Measurements from ENCODE around the gene MCMBP. TPM values are rescaled to one million over a fixed set of nuclear protein-coding genes. Genes with fewer than 3 reads are reported as not detected.

The MCMBP gene
- total RNA-seq, 1 experiment from 2014 or later, result 87.1 TPM

GRCh38 chr10:119849944-119850343, 22.7 kb downstream of the MCMBP start:
- H3K4ac ChIP-seq (ENCODE audit: low read depth, low read length), result no peak overlapping the region
- H3K79me1 ChIP-seq (ENCODE audit: insufficient read depth, low read depth, low read length, poor library complexity, severe bottlenecking), result no peaks in the 10 kb centered on the region
- no peaks in the 10 kb centered on the region for H3K9me3 ChIP-seq (ENCODE audit: control insufficient read depth, low read depth, low read length)
- no peak overlapping the region for H3K4me3 Mint-ChIP-seq
- no peaks in the 10 kb centered on the region for H3K23me2 ChIP-seq (ENCODE audit: insufficient read length, low read depth, low read length, poor library complexity, severe bottlenecking)
- no peaks in the 10 kb centered on the region for H3K27me3 ChIP-seq (ENCODE audit: insufficient read depth, low read length)
- H4K91ac ChIP-seq (ENCODE audit: insufficient read length, low read depth, low read length), result no peak overlapping the region
- no peak overlapping the region for H2AFZ ChIP-seq (ENCODE audit: low read length)
- no peak overlapping the region for H2BK20ac ChIP-seq (ENCODE audit: low read depth, low read length, poor library complexity, severe bottlenecking)
- H3K14ac ChIP-seq (ENCODE audit: insufficient read depth, low read length), result no peak overlapping the region
- H3K23ac ChIP-seq (ENCODE audit: insufficient read length, low read depth, low read length), result no peak overlapping the region
- H3T11ph ChIP-seq (ENCODE audit: low read length), result no peak overlapping the region
- no peak overlapping the region for H3K27ac ChIP-seq (ENCODE audit: insufficient read length, low read depth, low read length)
- no peak overlapping the region for H2BK5ac ChIP-seq (ENCODE audit: insufficient read length, low read length)
- H3K9me3 Mint-ChIP-seq, result no peaks in the 10 kb centered on the region
- no peak overlapping the region for H2BK15ac ChIP-seq (ENCODE audit: low read depth, low read length)
- H3K27me3 Mint-ChIP-seq (ENCODE audit: low read depth), result no peaks in the 10 kb centered on the region
- no peak overlapping the region for H3K4me2 ChIP-seq (ENCODE audit: insufficient read depth, insufficient read length, low read length)
- no peak overlapping the region for H2BK120ac ChIP-seq (ENCODE audit: low read depth, low read length, poor library complexity, severe bottlenecking)
- no peak overlapping the region for H2BK12ac ChIP-seq (ENCODE audit: insufficient read length, low read depth, low read length)
- DNase-seq, result no peak
- H3K79me2 ChIP-seq (ENCODE audit: insufficient read depth, low read length), result no peaks in the 10 kb centered on the region
- no peak overlapping the region for H4K5ac ChIP-seq (ENCODE audit: insufficient read length, low read depth, low read length)
- H3K27ac Mint-ChIP-seq, result peak overlapping the region in 2 of 3 experiments; percentile 58 to 72; a peak in 2 of 7 replicates
- H3K36me3 Mint-ChIP-seq (ENCODE audit: insufficient read depth in 1 of 3, low read depth in 3 of 3), result peaks cover 32 to 75% (median 65%) of the 10 kb centered on the region in 3 experiments; a peak in 6 of 7 replicates
- no peak overlapping the region for H2AK5ac ChIP-seq (ENCODE audit: insufficient read length, low read length)
- no CpG with 5 or more reads among the region's 3 CpGs for WGBS (ENCODE audit: extremely low coverage, insufficient read length, low lambda C conversion rate)
- TF ChIP-seq CTCF (conservative IDR thresholded peaks at IDR 0.05), result no peak
- peaks cover 0 to 4% of the 10 kb centered on the region in 2 experiments; a peak in 2 of 4 replicates for H3K4me1 Mint-ChIP-seq
- H3K9ac ChIP-seq (ENCODE audit: extremely low read depth, insufficient read length, low read length), result no peak overlapping the region
- H3K18ac ChIP-seq (ENCODE audit: insufficient read length, low read depth, low read length), result no peak overlapping the region
- H3K4me1 ChIP-seq (ENCODE audit: insufficient read depth, low read length), result no peaks in the 10 kb centered on the region; the same call in 1 of the 2 replicates
- no peak overlapping the region for H3K56ac ChIP-seq (ENCODE audit: insufficient read length, low read depth, low read length)
- no peak overlapping the region for H4K8ac ChIP-seq (replicated peaks; ENCODE audit: insufficient read length, low read depth, low read length)
- H4K20me1 ChIP-seq (ENCODE audit: control insufficient read depth, insufficient read depth, insufficient read length), result no peaks in the 10 kb centered on the region
